Measurements from ENCODE around the gene KLC4.

KLC4 gene

DNA sequence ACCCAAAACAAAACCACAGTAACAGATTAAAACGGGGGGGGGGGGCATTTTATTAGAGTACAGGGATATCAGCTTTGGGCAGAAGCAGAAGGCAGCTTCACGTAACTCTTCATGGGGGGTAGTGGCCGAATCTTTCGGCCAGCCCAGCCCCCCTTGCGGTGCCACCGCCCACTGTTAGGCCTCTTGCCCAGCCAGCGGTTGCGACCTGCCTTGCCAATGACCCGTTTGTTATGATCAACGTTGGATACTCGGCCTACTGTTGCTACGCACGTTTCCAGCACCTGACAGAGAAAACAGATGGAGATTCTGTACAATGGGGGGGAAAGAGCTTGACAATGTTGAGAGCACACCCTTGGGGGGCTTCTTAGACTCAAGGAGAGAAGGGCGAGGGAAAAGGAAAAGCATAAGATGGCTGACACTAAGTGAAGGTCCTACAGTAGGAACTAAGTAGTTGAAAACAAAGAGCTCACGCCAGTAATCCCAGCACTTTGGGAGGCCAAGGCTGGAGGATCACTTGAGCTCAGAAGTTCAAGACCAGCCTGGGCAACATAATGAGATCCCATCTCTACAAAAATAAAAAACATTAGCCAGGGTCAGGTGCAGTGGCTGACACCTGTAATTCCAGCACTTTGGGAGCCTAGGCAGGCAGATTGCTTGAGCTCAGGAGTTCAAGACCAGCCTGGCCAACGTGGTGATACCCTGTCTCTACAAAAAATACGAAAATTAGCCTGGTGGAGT is 5.1 kb upstream of the KLC4 start:
- Histone ChIP-seq H3K4me1 (ENCODE audit: control insufficient read depth, insufficient read depth, low read length) (peaks cover 41% of the 10 kb centered on the region), H3K27me3 (ENCODE audit: control insufficient read depth, insufficient read depth, low read length) (no peaks in the 10 kb centered on the region), H3K36me3 (ENCODE audit: insufficient read depth, low read length) (peaks cover 35% of the 10 kb centered on the region), H3K4me3 (ENCODE audit: low read length) (peak overlapping the region; percentile 80), H3K9ac (ENCODE audit: low read depth, low read length) (peak overlapping the region; percentile 97), H3K9me3 (replicated peaks; ENCODE audit: low read length) (no peaks in the 10 kb centered on the region), H3K4me2 (ENCODE audit: low read length) (peak overlapping the region; percentile 96)

GRCh38 chr6:43055966-43056365 is 3.5 kb upstream of the KLC4 start:
- Histone ChIP-seq H3K4me3 (ENCODE audit: low read length) (no peak overlapping the region), H3K9me3 (replicated peaks; ENCODE audit: low read length) (no peaks in the 10 kb centered on the region), H3K4me2 (ENCODE audit: low read length) (no peak overlapping the region), H3K9ac (ENCODE audit: low read depth, low read length) (no peak overlapping the region), H3K4me1 (ENCODE audit: control insufficient read depth, insufficient read depth, low read length) (peaks cover 43% of the 10 kb centered on the region), H3K36me3 (ENCODE audit: insufficient read depth, low read length) (peaks cover 22% of the 10 kb centered on the region), H3K27me3 (ENCODE audit: control insufficient read depth, insufficient read depth, low read length) (no peaks in the 10 kb centered on the region)

DNA sequence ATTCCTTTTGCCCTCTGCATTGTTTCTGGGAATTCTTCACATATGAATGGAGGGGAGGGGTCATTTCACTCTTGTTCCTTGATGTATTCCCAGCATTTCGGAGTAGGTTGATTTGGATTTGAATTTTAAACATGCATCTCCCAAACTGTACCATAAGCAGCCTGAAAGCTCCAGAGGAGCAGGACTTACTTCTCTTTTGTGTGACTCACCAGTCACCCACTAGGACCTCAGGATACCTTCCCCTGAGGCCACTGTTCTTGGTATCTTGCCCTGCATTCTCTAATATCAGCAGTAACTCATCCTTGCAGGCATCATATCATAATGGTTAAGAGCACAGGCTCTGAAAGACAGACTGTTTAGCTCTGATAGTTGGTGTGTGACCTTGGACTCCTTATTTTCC is 900 bp upstream of the KLC4 start:
- no peaks in the 10 kb centered on the region for H3K9me3 ChIP-seq (replicated peaks; ENCODE audit: low read length)
- H3K9ac ChIP-seq (ENCODE audit: low read depth, low read length) = peak overlapping the region; percentile 91
- peaks cover 22% of the 10 kb centered on the region for H3K4me1 ChIP-seq (ENCODE audit: control insufficient read depth, insufficient read depth, low read length)
- H3K4me2 ChIP-seq (ENCODE audit: low read length) = peak overlapping the region; percentile 81
- peaks cover 16% of the 10 kb centered on the region for H3K36me3 ChIP-seq (ENCODE audit: insufficient read depth, low read length)
- H3K4me3 ChIP-seq (ENCODE audit: low read length) = peak overlapping the region; percentile 87
- no peaks in the 10 kb centered on the region for H3K27me3 ChIP-seq (ENCODE audit: control insufficient read depth, insufficient read depth, low read length)

GRCh38 chr6:43060034-43060754 is 763 bp downstream of the KLC4 start:
- Histone ChIP-seq H3K9me3 (replicated peaks; ENCODE audit: low read length) (no peaks in the 10 kb centered on the region), H3K27me3 (ENCODE audit: control insufficient read depth, insufficient read depth, low read length) (no peaks in the 10 kb centered on the region), H3K36me3 (ENCODE audit: insufficient read depth, low read length) (peaks cover 16% of the 10 kb centered on the region), H3K4me1 (ENCODE audit: control insufficient read depth, insufficient read depth, low read length) (peaks cover 15% of the 10 kb centered on the region), H3K9ac (ENCODE audit: low read depth, low read length) (peak overlapping the region; percentile 91), H3K4me3 (ENCODE audit: low read length) (peak overlapping the region; percentile 87), H3K4me2 (ENCODE audit: low read length) (peak overlapping the region; percentile 97)

GRCh38 chr6:43060755-43061633 is 1.6 kb downstream of the KLC4 start:
- peak overlapping the region; percentile 91 for H3K9ac ChIP-seq (ENCODE audit: low read depth, low read length)
- H3K4me1 ChIP-seq (ENCODE audit: control insufficient read depth, insufficient read depth, low read length) = peaks cover 15% of the 10 kb centered on the region
- peaks cover 11% of the 10 kb centered on the region for H3K36me3 ChIP-seq (ENCODE audit: insufficient read depth, low read length)
- no peaks in the 10 kb centered on the region for H3K27me3 ChIP-seq (ENCODE audit: control insufficient read depth, insufficient read depth, low read length)
- no peak overlapping the region for H3K4me3 ChIP-seq (ENCODE audit: low read length)
- peak overlapping the region; percentile 97 for H3K4me2 ChIP-seq (ENCODE audit: low read length)
- no peaks in the 10 kb centered on the region for H3K9me3 ChIP-seq (replicated peaks; ENCODE audit: low read length)

- H3K27me3 ChIP-seq (ENCODE audit: control insufficient read depth, insufficient read depth, low read length) = no peaks in the 10 kb centered on the region
- peaks cover 15% of the 10 kb centered on the region for H3K4me1 ChIP-seq (ENCODE audit: control insufficient read depth, insufficient read depth, low read length)
- no peaks in the 10 kb centered on the region for H3K9me3 ChIP-seq (replicated peaks; ENCODE audit: low read length)
- peaks cover 8% of the 10 kb centered on the region for H3K36me3 ChIP-seq (ENCODE audit: insufficient read depth, low read length)
- no peak overlapping the region for H3K4me3 ChIP-seq (ENCODE audit: low read length)
- H3K9ac ChIP-seq (ENCODE audit: low read depth, low read length) = no peak overlapping the region
- no peak overlapping the region for H3K4me2 ChIP-seq (ENCODE audit: low read length)
Observed at GRCh38 chr6:43061861-43062260, 2.4 kb downstream of the KLC4 start.

DNA sequence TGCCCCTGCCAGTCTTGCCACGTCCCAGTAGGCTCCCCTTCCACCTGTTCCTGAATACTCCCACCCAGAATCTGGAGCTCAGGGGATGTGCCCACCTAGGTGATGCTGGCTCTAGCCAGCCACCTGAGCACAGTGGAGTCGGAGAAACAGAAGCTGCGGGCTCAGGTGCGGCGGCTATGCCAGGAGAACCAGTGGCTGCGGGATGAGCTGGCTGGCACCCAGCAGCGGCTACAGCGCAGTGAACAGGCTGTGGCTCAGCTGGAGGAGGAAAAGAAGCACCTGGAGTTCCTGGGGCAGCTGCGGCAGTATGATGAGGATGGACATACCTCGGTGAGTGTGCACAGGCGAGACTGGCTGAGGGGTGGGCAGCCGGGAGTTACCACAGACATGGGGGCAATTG is 3.4 kb downstream of the KLC4 start:
- H3K4me1 ChIP-seq (ENCODE audit: control insufficient read depth, insufficient read depth, low read length) = peaks cover 15% of the 10 kb centered on the region
- H3K4me3 ChIP-seq (ENCODE audit: low read length) = no peak overlapping the region
- H3K4me2 ChIP-seq (ENCODE audit: low read length) = no peak overlapping the region
- H3K36me3 ChIP-seq (ENCODE audit: insufficient read depth, low read length) = peaks cover 5% of the 10 kb centered on the region
- H3K9me3 ChIP-seq (replicated peaks; ENCODE audit: low read length) = no peaks in the 10 kb centered on the region
- H3K27me3 ChIP-seq (ENCODE audit: control insufficient read depth, insufficient read depth, low read length) = no peaks in the 10 kb centered on the region
- H3K9ac ChIP-seq (ENCODE audit: low read depth, low read length) = no peak overlapping the region

DNA sequence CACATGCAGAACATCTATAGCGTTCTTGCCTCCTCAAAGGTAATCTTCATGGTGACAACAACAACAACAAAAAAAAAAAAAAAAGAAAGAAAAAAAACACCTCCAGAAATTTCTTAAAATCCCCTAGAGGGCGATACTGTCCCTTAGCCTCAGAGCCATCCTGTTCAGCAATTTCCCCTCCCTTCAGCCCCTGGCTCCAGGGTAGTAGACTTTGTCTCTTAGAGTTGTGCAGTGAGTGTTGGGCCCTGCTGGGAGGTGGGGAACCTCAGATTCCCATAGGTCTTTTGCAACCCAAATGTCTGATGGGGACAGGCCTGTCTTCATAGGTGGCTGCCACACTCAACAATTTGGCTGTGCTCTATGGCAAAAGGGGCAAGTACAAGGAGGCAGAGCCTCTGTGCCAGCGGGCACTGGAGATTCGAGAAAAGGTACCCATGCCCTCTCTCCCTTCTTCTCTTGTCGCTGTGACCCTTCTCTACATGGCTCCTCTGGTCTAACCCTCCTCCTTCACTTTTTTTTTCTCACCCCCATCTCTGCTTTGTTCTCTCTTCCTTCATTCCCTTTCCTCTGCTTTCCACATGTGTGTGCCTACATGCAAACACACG is 10.7 kb downstream of the KLC4 start:
- peaks cover 1% of the 10 kb centered on the region for H3K4me1 ChIP-seq (ENCODE audit: control insufficient read depth, insufficient read depth, low read length)
- no peaks in the 10 kb centered on the region for H3K27me3 ChIP-seq (ENCODE audit: control insufficient read depth, insufficient read depth, low read length)
- H3K9ac ChIP-seq (ENCODE audit: low read depth, low read length) = no peak overlapping the region
- H3K4me2 ChIP-seq (ENCODE audit: low read length) = no peak overlapping the region
- H3K9me3 ChIP-seq (replicated peaks; ENCODE audit: low read length) = no peaks in the 10 kb centered on the region
- no peak overlapping the region for H3K4me3 ChIP-seq (ENCODE audit: low read length)
- peaks cover 6% of the 10 kb centered on the region for H3K36me3 ChIP-seq (ENCODE audit: insufficient read depth, low read length)

GRCh38 chr6:43074847-43075669 is 15.6 kb downstream of the KLC4 start:
- peaks cover 3% of the 10 kb centered on the region for H3K36me3 ChIP-seq (ENCODE audit: insufficient read depth, low read length)
- peaks cover 20% of the 10 kb centered on the region for H3K4me1 ChIP-seq (ENCODE audit: control insufficient read depth, insufficient read depth, low read length)
- no peaks in the 10 kb centered on the region for H3K9me3 ChIP-seq (replicated peaks; ENCODE audit: low read length)
- H3K4me2 ChIP-seq (ENCODE audit: low read length) = peak overlapping the region; percentile 84
- peak overlapping the region; percentile 36 for H3K9ac ChIP-seq (ENCODE audit: low read depth, low read length)
- peak overlapping the region; percentile 98 for H3K4me3 ChIP-seq (ENCODE audit: low read length)
- no peaks in the 10 kb centered on the region for H3K27me3 ChIP-seq (ENCODE audit: control insufficient read depth, insufficient read depth, low read length)

DNA sequence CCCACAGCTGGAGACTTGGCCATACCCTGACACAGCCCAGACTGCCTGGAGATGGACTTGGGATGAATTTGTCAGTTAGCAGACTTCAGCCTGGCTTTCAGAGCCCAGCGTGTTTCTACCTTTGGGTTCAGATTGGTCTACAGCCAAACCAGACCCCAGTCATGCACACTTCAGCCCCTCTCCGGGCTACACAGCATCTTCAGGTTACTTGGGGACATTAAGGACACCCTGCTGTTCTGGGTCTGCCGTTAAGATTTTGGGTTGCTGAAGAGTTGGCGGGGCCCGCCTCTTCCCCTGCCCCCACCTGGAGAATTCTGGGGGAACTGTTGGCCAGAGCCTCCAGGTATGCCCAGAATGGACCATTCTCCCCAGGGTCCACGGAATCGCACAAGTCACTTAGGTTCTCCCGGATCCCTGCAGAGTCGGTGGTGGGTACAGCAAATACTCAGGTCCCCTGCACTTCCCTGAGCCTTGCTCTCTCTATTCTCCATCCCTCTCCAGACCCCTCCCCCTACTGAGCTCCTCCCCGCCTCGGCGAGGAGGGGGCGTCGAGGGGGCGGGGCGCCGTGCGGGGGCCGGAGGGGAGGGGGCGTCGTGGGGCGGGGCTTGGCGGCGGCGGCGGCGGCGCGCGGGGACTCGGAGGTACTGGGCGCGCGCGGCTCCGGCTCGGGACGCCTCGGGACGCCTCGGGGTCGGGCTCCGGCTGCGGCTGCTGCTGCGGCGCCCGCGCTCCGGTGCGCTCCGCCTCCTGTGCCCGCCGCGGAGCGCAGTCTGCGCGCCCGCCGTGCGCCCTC is 16.4 kb downstream of the KLC4 start, which contains the start of gene PTK7:
Gene PTK7 (plus strand): TSS at position 645 of the 794 bp plus-strand sequence. CDS start 175 bp downstream, outside the sequence.
- Histone ChIP-seq H3K9ac (ENCODE audit: low read depth, low read length) (peak within 1 kb of the TSS; percentile 96), H3K4me2 (ENCODE audit: low read length) (peak within 1 kb of the TSS; percentile 96), H3K4me3 (ENCODE audit: low read length) (peak within 1 kb of the TSS; percentile 98), H3K4me1 (ENCODE audit: control insufficient read depth, insufficient read depth, low read length) (peaks cover 20% of the 10 kb centered on the region), H3K36me3 (ENCODE audit: insufficient read depth, low read length) (peaks cover 3% of the 10 kb centered on the region), H3K27me3 (ENCODE audit: control insufficient read depth, insufficient read depth, low read length) (no peaks in the 10 kb centered on the region), H3K9me3 (replicated peaks; ENCODE audit: low read length) (no peaks in the 10 kb centered on the region)

Measured in skeletal muscle satellite cell (primary cell).